Caco-2 (cell line): ENCODE data around the gene SCUBE3. TPM values are rescaled to one million over a fixed set of nuclear protein-coding genes. Genes with fewer than 3 reads are reported as not detected.

Source experiments
- BruUV-seq: library from RNA; stranded (reverse); fragments of 400-500 nt; replicated peaks from 2 replicates; lab custom pipeline; 2021; lab: Mats Ljungman, UMichigan
- CTCF ChIA-PET: fragments of 300-600 bp; sonication (Branson Sonifier 250); formaldehyde crosslinking; loops from one replicate; lab custom pipeline; 2022; ENCODE audit warnings: antibody characterized with exemption; lab: Charles Lee
- POLR2A ChIA-PET: fragments of 300-600 bp; sonication (Branson Sonifier 250); formaldehyde crosslinking; loops from one replicate; lab custom pipeline; 2022; ENCODE audit warnings: antibody characterized with exemption; lab: Charles Lee
- DNase-seq, 2 experiments: peaks; one replicate each; pipeline versions ENCODE4 v3.0.0 to v3.0.0-alpha.2; 2020 to 2022
- H3K27me3 ChIP-seq: replicated peaks from 2 replicates; pipeline ENCODE4 v1.6.0; 2011; ENCODE audit warnings: low read length; ENCODE audit not compliant: control insufficient read depth, insufficient read depth
- H3K36me3 ChIP-seq: 2 replicates; pipeline ENCODE4 v1.5.1; 2011; ENCODE audit warnings: low read length; ENCODE audit not compliant: control insufficient read depth, insufficient read depth
- H3K4me1 ChIP-seq: fragments of 250-450 bp; sonication (Bioruptor Pico); 2 replicates; pipeline ENCODE4 v1.5.1; 2020; ENCODE audit warnings: mild to moderate bottlenecking
- H3K4me3 ChIP-seq: 2 replicates; pipeline ENCODE4 v1.5.1; 2011; ENCODE audit warnings: low read depth, mild to moderate bottlenecking, control low read depth, low read length
- H3K9me3 ChIP-seq: fragments of 250-450 bp; sonication (Bioruptor Pico); 2 replicates; pipeline ENCODE4 v1.5.1; 2020; ENCODE audit warnings: mild to moderate bottlenecking, moderate library complexity
- H3K27ac Mint-ChIP-seq: one replicate; pipeline ENCODE4 v1.8.0; 2022; ENCODE audit warnings: mixed read lengths; ENCODE audit not compliant: unreplicated experiment
- H3K27me3 Mint-ChIP-seq: one replicate; pipeline ENCODE4 v1.8.0; 2022; ENCODE audit warnings: mixed read lengths; ENCODE audit not compliant: insufficient read depth, unreplicated experiment
- H3K36me3 Mint-ChIP-seq: one replicate; pipeline ENCODE4 v1.8.0; 2022; ENCODE audit warnings: mild to moderate bottlenecking, mixed read lengths; ENCODE audit not compliant: insufficient read depth, unreplicated experiment
- H3K4me1 Mint-ChIP-seq: one replicate; pipeline ENCODE4 v1.8.0; 2022; ENCODE audit warnings: low read depth, mixed read lengths; ENCODE audit not compliant: unreplicated experiment
- H3K4me3 Mint-ChIP-seq: one replicate; pipeline ENCODE4 v1.8.0; 2022; ENCODE audit warnings: mild to moderate bottlenecking, moderate library complexity, mixed read lengths; ENCODE audit not compliant: unreplicated experiment
- H3K9me3 Mint-ChIP-seq: one replicate; pipeline ENCODE4 v1.8.0; 2022; ENCODE audit warnings: mixed read lengths; ENCODE audit not compliant: unreplicated experiment
- CTCF ChIP-seq, 2 experiments: fragments of 200-600 bp in 1 of 2; IDR thresholded peaks; 1 replicate in 1 of 2; 2 replicates in 1 of 2; pipeline versions ENCODE4 v1.5.1 to v1.8.0; 2011 to 2022; ENCODE audit warnings: antibody characterized with exemption in 1 of 2, control low read depth in 1 of 2, inconsistent platforms in 1 of 2, low read depth in 1 of 2, low read length in 1 of 2, mild to moderate bottlenecking in 1 of 2, moderate library complexity in 1 of 2; ENCODE audit not compliant: insufficient read depth in 1 of 2, severe bottlenecking in 1 of 2, unreplicated experiment in 1 of 2
- intact Hi-C: fragments of 100-400 bp; cut with micrococcal nuclease; formaldehyde crosslinking; loops from one replicate; pipeline ENCODE4 v1.10.0; 2022; ENCODE audit not compliant: unreplicated experiment
- total RNA-seq: library from RNA; stranded (reverse); gene quantifications from 2 replicates; pipeline ENCODE4 v1.2.3, GENCODE V29; 2022

The SCUBE3 gene
- total RNA-seq, 1 experiment from 2014 or later: 1.3 TPM

- no peaks in the 10 kb centered on the region for H3K36me3 ChIP-seq
- H3K9me3 ChIP-seq: 0 out of 2 replicates have a peak, but pooled peaks cover 7% of the 10 kb centered on the region
- ChIA-PET POLR2A (interaction anchor here (0.6 kb wide), 1 partner anchor 22 kb away, joined by 3 read pairs; no protein-coding TSS in a partner anchor), CTCF (interaction anchor here (4.4 kb wide), 1 partner anchor 10 kb away, joined by 23 read pairs; no protein-coding TSS in a partner anchor)
- intact Hi-C loops: no loop called here
- no TSS peak for BruUV-seq
- no peak overlapping the region for H3K27ac Mint-ChIP-seq
- H3K27me3 Mint-ChIP-seq: no peaks in the 10 kb centered on the region
- peaks cover 18% of the 10 kb centered on the region for H3K4me1 Mint-ChIP-seq
- peaks cover 13% of the 10 kb centered on the region for H3K4me1 ChIP-seq
- peaks cover 12% of the 10 kb centered on the region for H3K9me3 Mint-ChIP-seq
- TF ChIP-seq CTCF (IDR thresholded peaks at IDR 0.05; ENCODE audit: insufficient read depth in 1 of 2, low read depth in 1 of 2, low read length in 1 of 2, severe bottlenecking in 1 of 2, unreplicated experiment in 1 of 2): no peak
- no peak for DNase-seq
- no peak overlapping the region for H3K4me3 ChIP-seq
- peaks cover 7% of the 10 kb centered on the region for H3K36me3 Mint-ChIP-seq
- H3K27me3 ChIP-seq: no peaks in the 10 kb centered on the region
- no peak overlapping the region for H3K4me3 Mint-ChIP-seq
Observed at GRCh38 chr6:35230950-35231349, 17.2 kb downstream of the SCUBE3 start.

DNA sequence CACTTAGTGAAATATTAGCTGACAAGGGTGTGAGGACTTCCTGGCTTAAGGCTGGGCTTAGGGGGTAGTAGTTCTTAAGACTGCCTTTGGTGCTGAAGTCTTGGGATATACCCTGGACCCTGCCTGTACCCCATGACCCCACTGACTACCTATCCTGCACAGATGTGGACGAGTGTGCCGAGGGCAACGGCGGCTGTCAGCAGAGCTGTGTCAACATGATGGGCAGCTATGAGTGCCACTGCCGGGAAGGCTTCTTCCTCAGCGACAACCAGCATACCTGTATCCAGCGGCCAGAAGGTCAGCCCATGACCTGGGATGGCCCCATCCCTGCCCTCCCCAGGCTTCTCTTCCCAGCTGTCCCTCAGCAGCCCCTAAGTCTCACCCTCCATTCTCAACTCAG is 17.8 kb downstream of the SCUBE3 start:
- CTCF ChIA-PET: interaction anchor here (0.6 to 4.4 kb wide), 2 partner anchors 10 to 26 kb away, joined by 3 to 23 read pairs; no protein-coding TSS in a partner anchor
- Mint-ChIP-seq H3K4me3 (no peak overlapping the region), H3K27me3 (no peaks in the 10 kb centered on the region), H3K9me3 (peaks cover 12% of the 10 kb centered on the region), H3K27ac (no peak overlapping the region), H3K36me3 (peaks cover 7% of the 10 kb centered on the region), H3K4me1 (peaks cover 18% of the 10 kb centered on the region)
- H3K27me3 ChIP-seq: no peaks in the 10 kb centered on the region
- no TSS peak for BruUV-seq
- H3K4me3 ChIP-seq: no peak overlapping the region
- intact Hi-C loops: no loop called here
- H3K9me3 ChIP-seq: 0 out of 2 replicates have a peak, but pooled peaks cover 7% of the 10 kb centered on the region
- no peaks in the 10 kb centered on the region; the same call in 1 of the 2 replicates for H3K36me3 ChIP-seq
- no peak for TF ChIP-seq CTCF (IDR thresholded peaks at IDR 0.05; ENCODE audit: insufficient read depth in 1 of 2, low read depth in 1 of 2, low read length in 1 of 2, severe bottlenecking in 1 of 2, unreplicated experiment in 1 of 2)
- POLR2A ChIA-PET: interaction anchor here (0.6 kb wide), 1 partner anchor 23 kb away, joined by 3 read pairs; no protein-coding TSS in a partner anchor
- no peak for DNase-seq
- H3K4me1 ChIP-seq: peaks cover 13% of the 10 kb centered on the region

DNA sequence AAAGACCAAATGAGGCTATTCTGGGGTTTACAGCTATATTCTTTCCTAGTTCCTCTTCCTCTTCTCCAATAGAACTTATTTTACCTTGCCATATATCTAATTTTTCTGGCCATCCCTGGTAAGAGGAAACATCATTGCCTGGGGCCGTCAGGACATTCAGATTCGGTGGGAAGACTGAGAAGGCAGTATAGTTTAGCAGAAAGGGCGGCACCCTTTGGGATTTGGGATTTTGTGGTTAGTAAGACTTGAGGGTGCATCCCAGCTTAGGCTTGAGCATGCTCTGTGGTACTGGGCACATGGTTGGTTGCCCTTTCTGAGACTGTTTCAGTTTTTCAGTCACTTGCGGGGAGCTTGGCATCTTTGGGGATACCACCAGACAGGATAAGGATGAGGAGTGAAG is 21.1 kb downstream of the SCUBE3 start:
- POLR2A ChIA-PET: no interaction called here
- no peak for TF ChIP-seq CTCF (IDR thresholded peaks at IDR 0.05; ENCODE audit: insufficient read depth in 1 of 2, low read depth in 1 of 2, low read length in 1 of 2, severe bottlenecking in 1 of 2, unreplicated experiment in 1 of 2)
- Histone ChIP-seq H3K9me3 (0 out of 2 replicates have a peak, but pooled peaks cover 7% of the 10 kb centered on the region), H3K4me1 (peaks cover 13% of the 10 kb centered on the region), H3K36me3 (no peaks in the 10 kb centered on the region; the same call in 1 of the 2 replicates), H3K4me3 (no peak overlapping the region), H3K27me3 (no peaks in the 10 kb centered on the region)
- CTCF ChIA-PET: no interaction called here
- no peak for DNase-seq
- Mint-ChIP-seq H3K36me3 (peaks cover 7% of the 10 kb centered on the region), H3K27me3 (no peaks in the 10 kb centered on the region), H3K9me3 (peaks cover 12% of the 10 kb centered on the region), H3K4me3 (no peak overlapping the region), H3K4me1 (peaks cover 18% of the 10 kb centered on the region), H3K27ac (no peak overlapping the region)
- BruUV-seq: no TSS peak
- intact Hi-C loops: no loop called here
